ENCODE results near the gene CCDC127. TPM values are rescaled to one million over a fixed set of nuclear protein-coding genes. Genes with fewer than 3 reads are reported as not detected.
"Not testable (repeated sequence)": the region's sequence is repeated elsewhere in the genome, so short reads cannot be mapped to it uniquely, and the experiment has no call there.

CCDC127 gene
- total RNA-seq, 1 experiment from 2014 or later, result 10.5 TPM

GRCh38 chr5:252546-252945 is 34.6 kb upstream of the CCDC127 start:
- no peak for DNase-seq
- Histone ChIP-seq H3K9me3 (no peaks in the 10 kb centered on the region), H3K4me1 (no peaks in the 10 kb centered on the region), H3K27me3 (replicated peaks; ENCODE audit: control insufficient read depth, insufficient read depth, low read length) (no peaks in the 10 kb centered on the region), H3K36me3 (ENCODE audit: control insufficient read depth, insufficient read depth, low read length) (peaks cover 3% of the 10 kb centered on the region), H3K4me3 (ENCODE audit: low read depth, low read length) (no peak overlapping the region)
- no peak for TF ChIP-seq CTCF (IDR thresholded peaks at IDR 0.05; ENCODE audit: insufficient read depth in 1 of 2, low read depth in 1 of 2, low read length in 1 of 2, severe bottlenecking in 1 of 2, unreplicated experiment in 1 of 2)
- H3K9me3 Mint-ChIP-seq (ENCODE audit: unreplicated experiment), result no peaks in the 10 kb centered on the region
- ChIA-PET CTCF (no interaction called here), POLR2A (no interaction called here)
- no peaks in the 10 kb centered on the region for H3K4me1 Mint-ChIP-seq (ENCODE audit: low read depth, unreplicated experiment)
- H3K36me3 Mint-ChIP-seq (ENCODE audit: insufficient read depth, unreplicated experiment), result peaks cover 70% of the 10 kb centered on the region
- H3K4me3 Mint-ChIP-seq (ENCODE audit: unreplicated experiment), result no peak overlapping the region
- no peak overlapping the region for H3K27ac Mint-ChIP-seq (ENCODE audit: unreplicated experiment)
- no TSS peak for BruUV-seq (replicated peaks)
- intact Hi-C loops (cut with micrococcal nuclease; ENCODE audit: unreplicated experiment), result no loop called here
- H3K27me3 Mint-ChIP-seq (ENCODE audit: insufficient read depth, unreplicated experiment), result no peaks in the 10 kb centered on the region

- DNase-seq; intact Hi-C loops (cut with micrococcal nuclease; ENCODE audit: unreplicated experiment); BruUV-seq (replicated peaks); H3K27ac Mint-ChIP-seq (ENCODE audit: unreplicated experiment); H3K4me1 ChIP-seq; H3K36me3 ChIP-seq (ENCODE audit: control insufficient read depth, insufficient read depth, low read length); CTCF ChIA-PET; H3K27me3 Mint-ChIP-seq (ENCODE audit: insufficient read depth, unreplicated experiment); H3K4me3 Mint-ChIP-seq (ENCODE audit: unreplicated experiment); POLR2A ChIA-PET; H3K4me3 ChIP-seq (ENCODE audit: low read depth, low read length); H3K27me3 ChIP-seq (replicated peaks; ENCODE audit: control insufficient read depth, insufficient read depth, low read length); H3K9me3 ChIP-seq; H3K4me1 Mint-ChIP-seq (ENCODE audit: low read depth, unreplicated experiment); H3K9me3 Mint-ChIP-seq (ENCODE audit: unreplicated experiment): not testable (repeated sequence)
- peaks cover 70% of the 10 kb centered on the region for H3K36me3 Mint-ChIP-seq (ENCODE audit: insufficient read depth, unreplicated experiment)
Measured at GRCh38 chr5:251975-252374, 34.0 kb upstream of the CCDC127 start.

GRCh38 chr5:251538-251937 is 33.6 kb upstream of the CCDC127 start:
- H3K9me3 ChIP-seq; H3K9me3 Mint-ChIP-seq (ENCODE audit: unreplicated experiment); H3K4me3 ChIP-seq (ENCODE audit: low read depth, low read length); H3K36me3 ChIP-seq (ENCODE audit: control insufficient read depth, insufficient read depth, low read length); H3K27me3 Mint-ChIP-seq (ENCODE audit: insufficient read depth, unreplicated experiment); H3K27ac Mint-ChIP-seq (ENCODE audit: unreplicated experiment); DNase-seq; H3K4me1 ChIP-seq; H3K27me3 ChIP-seq (replicated peaks; ENCODE audit: control insufficient read depth, insufficient read depth, low read length); H3K4me3 Mint-ChIP-seq (ENCODE audit: unreplicated experiment); POLR2A ChIA-PET; BruUV-seq (replicated peaks); CTCF ChIA-PET; H3K4me1 Mint-ChIP-seq (ENCODE audit: low read depth, unreplicated experiment); intact Hi-C loops (cut with micrococcal nuclease; ENCODE audit: unreplicated experiment): not testable (repeated sequence)
- H3K36me3 Mint-ChIP-seq (ENCODE audit: insufficient read depth, unreplicated experiment), result peaks cover 70% of the 10 kb centered on the region

- intact Hi-C loops (cut with micrococcal nuclease; ENCODE audit: unreplicated experiment); H3K4me1 Mint-ChIP-seq (ENCODE audit: low read depth, unreplicated experiment); H3K4me1 ChIP-seq; H3K9me3 ChIP-seq; BruUV-seq (replicated peaks); H3K4me3 ChIP-seq (ENCODE audit: low read depth, low read length); POLR2A ChIA-PET; H3K9me3 Mint-ChIP-seq (ENCODE audit: unreplicated experiment); DNase-seq; H3K27me3 Mint-ChIP-seq (ENCODE audit: insufficient read depth, unreplicated experiment); H3K27me3 ChIP-seq (replicated peaks; ENCODE audit: control insufficient read depth, insufficient read depth, low read length); H3K36me3 ChIP-seq (ENCODE audit: control insufficient read depth, insufficient read depth, low read length); CTCF ChIA-PET; H3K27ac Mint-ChIP-seq (ENCODE audit: unreplicated experiment); H3K4me3 Mint-ChIP-seq (ENCODE audit: unreplicated experiment): not testable (repeated sequence)
- H3K36me3 Mint-ChIP-seq (ENCODE audit: insufficient read depth, unreplicated experiment), result peaks cover 70% of the 10 kb centered on the region
Measured at GRCh38 chr5:251016-251415, 33.1 kb upstream of the CCDC127 start.

- H3K36me3 ChIP-seq (ENCODE audit: control insufficient read depth, insufficient read depth, low read length); H3K4me1 Mint-ChIP-seq (ENCODE audit: low read depth, unreplicated experiment); intact Hi-C loops (cut with micrococcal nuclease; ENCODE audit: unreplicated experiment): not testable (repeated sequence)
Measured at GRCh38 chr5:250396-250795, 32.4 kb upstream of the CCDC127 start.

GRCh38 chr5:245717-246116 is 27.8 kb upstream of the CCDC127 start:
- peaks cover 90% of the 10 kb centered on the region for H3K36me3 Mint-ChIP-seq (ENCODE audit: insufficient read depth, unreplicated experiment)
- H3K4me1 ChIP-seq; H3K9me3 ChIP-seq; H3K4me3 ChIP-seq (ENCODE audit: low read depth, low read length); H3K27ac Mint-ChIP-seq (ENCODE audit: unreplicated experiment); DNase-seq; H3K27me3 Mint-ChIP-seq (ENCODE audit: insufficient read depth, unreplicated experiment); H3K27me3 ChIP-seq (replicated peaks; ENCODE audit: control insufficient read depth, insufficient read depth, low read length); CTCF ChIA-PET; intact Hi-C loops (cut with micrococcal nuclease; ENCODE audit: unreplicated experiment); H3K4me1 Mint-ChIP-seq (ENCODE audit: low read depth, unreplicated experiment); BruUV-seq (replicated peaks); H3K4me3 Mint-ChIP-seq (ENCODE audit: unreplicated experiment); POLR2A ChIA-PET; H3K36me3 ChIP-seq (ENCODE audit: control insufficient read depth, insufficient read depth, low read length); H3K9me3 Mint-ChIP-seq (ENCODE audit: unreplicated experiment): not testable (repeated sequence)

More at GRCh38 chr5:250396-250795, 32.4 kb upstream of the CCDC127 start:
- H3K9me3 ChIP-seq; POLR2A ChIA-PET; BruUV-seq (replicated peaks); H3K4me1 ChIP-seq; DNase-seq; H3K27me3 Mint-ChIP-seq (ENCODE audit: insufficient read depth, unreplicated experiment); H3K9me3 Mint-ChIP-seq (ENCODE audit: unreplicated experiment); CTCF ChIA-PET; H3K4me3 ChIP-seq (ENCODE audit: low read depth, low read length); H3K27me3 ChIP-seq (replicated peaks; ENCODE audit: control insufficient read depth, insufficient read depth, low read length); H3K4me3 Mint-ChIP-seq (ENCODE audit: unreplicated experiment): not testable (repeated sequence)
- H3K36me3 Mint-ChIP-seq (ENCODE audit: insufficient read depth, unreplicated experiment), result peaks cover 73% of the 10 kb centered on the region
- peak overlapping the region; percentile 43 for H3K27ac Mint-ChIP-seq (ENCODE audit: unreplicated experiment)
